OCI-LY1 (cell line): Measurements from ENCODE around the gene FCN1.

Experiments used
- CTCF ChIP-seq: fragments of 200-600 bp; sonication (generic), shearing (Covaris generic); IDR thresholded peaks from 2 replicates; pipeline ENCODE4 v1.5.1; 2017; ENCODE audit warnings: mild to moderate bottlenecking, antibody characterized with exemption, low read length, moderate library complexity, mixed read lengths
- EZH2 ChIP-seq: fragments of 200-600 bp; sonication (generic), shearing (Covaris generic); IDR thresholded peaks from 2 replicates; pipeline ENCODE4 v1.8.0; 2017; ENCODE audit warnings: borderline replicate concordance, mixed run types, mild to moderate bottlenecking, antibody characterized with exemption, low read length, moderate library complexity, mixed read lengths

- TF ChIP-seq EZH2 (no peak), CTCF (no peak)
These were observed 49.6 kb downstream of the FCN1 start for GRCh38 chr9:134867917-134868750.
